GM21723 (cell line): ENCODE data around the gene HP1BP3.

Source experiments
- ATAC-seq: cut with Tn5 transposase; IDR thresholded peaks from one replicate; pipeline ENCODE4 v1.9.1; 2021; ENCODE audit warnings: mild to moderate bottlenecking, moderate library complexity; ENCODE audit not compliant: unreplicated experiment

HP1BP3 gene

GRCh38 chr1:20695515-20695914 lies 91.6 kb downstream of the HP1BP3 start:
- ATAC-seq: no peak

DNA sequence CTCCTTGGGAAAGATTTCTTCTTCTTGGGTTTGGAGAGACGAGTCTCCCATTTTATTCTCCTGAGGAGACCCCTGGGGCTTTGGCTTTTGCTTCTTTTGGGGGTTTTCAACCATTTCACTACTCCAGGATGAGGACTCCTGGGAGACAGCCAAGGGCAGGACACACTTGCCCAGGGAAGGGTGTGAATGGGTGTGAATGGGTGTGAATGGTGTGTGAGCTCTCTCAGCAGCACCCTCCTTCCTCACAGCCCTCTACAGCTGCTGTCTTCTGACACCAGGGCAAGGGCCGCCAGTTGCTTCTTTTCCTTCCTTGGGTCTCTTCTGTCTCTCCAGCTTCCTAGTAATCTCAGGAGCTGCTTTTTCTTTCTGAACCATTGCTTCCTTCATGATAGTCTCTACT lies 93.5 kb downstream of the HP1BP3 start:
- no peak for ATAC-seq
